Measurements from ENCODE around the gene FBXO41. TPM values are rescaled to one million over a fixed set of nuclear protein-coding genes. Genes with fewer than 3 reads are reported as not detected.

FBXO41 gene
- total and polyA plus RNA-seq, 9 donors, result 1.7 to 3.1 (median 2.9) TPM

GRCh38 chr2:73212098-73212447 lies 72.2 kb downstream of the FBXO41 start:
- intact Hi-C loops (cut with DNase I), result no loop called here
- Histone ChIP-seq H3K9me3 (no peaks in the 10 kb centered on the region), H3K27ac (no peak overlapping the region), H3K36me3 (no peaks in the 10 kb centered on the region), H3K27me3 (no peaks in the 10 kb centered on the region), H3K4me3 (no peak overlapping the region), H3K4me1 (ENCODE audit: insufficient read depth) (peaks cover 1% of the 10 kb centered on the region)
- DNase-seq, result no peak
- 72 to 74% (median 73%) methylated on average over 7 of the region's 7 CpGs for WGBS, 3 donors
- TF ChIP-seq CTCF (IDR thresholded peaks at IDR 0.05), result no peak
- no peak for TF ChIP-seq POLR2A (IDR thresholded peaks at IDR 0.05)
- TF ChIP-seq EP300 (IDR thresholded peaks at IDR 0.05), result no peak

GRCh38 chr2:73210696-73211095 lies 73.6 kb downstream of the FBXO41 start:
- WGBS, 3 donors, result 72 to 86% (median 77%) methylated on average over 6 of the region's 6 CpGs
- DNase-seq, result no peak
- intact Hi-C loops (cut with DNase I), result no loop called here

GRCh38 chr2:73210019-73210418 lies 74.3 kb downstream of the FBXO41 start:
- Histone ChIP-seq H3K27me3 (no peaks in the 10 kb centered on the region), H3K4me3 (no peak overlapping the region), H3K9me3 (no peaks in the 10 kb centered on the region), H3K27ac (no peak overlapping the region), H3K36me3 (no peaks in the 10 kb centered on the region), H3K4me1 (ENCODE audit: insufficient read depth) (peaks cover 1% of the 10 kb centered on the region)
- TF ChIP-seq POLR2A (IDR thresholded peaks at IDR 0.05), result no peak
- no peak for TF ChIP-seq EP300 (IDR thresholded peaks at IDR 0.05)
- no peak for TF ChIP-seq CTCF (IDR thresholded peaks at IDR 0.05)
- intact Hi-C loops (cut with DNase I), result no loop called here
- 70 to 72% (median 72%) methylated on average over 4 of the region's 4 CpGs for WGBS, 3 donors
- no peak for DNase-seq

More at GRCh38 chr2:73210696-73211095, 73.6 kb downstream of the FBXO41 start:
- Histone ChIP-seq H3K36me3 (no peaks in the 10 kb centered on the region), H3K4me3 (no peak overlapping the region), H3K9me3 (no peaks in the 10 kb centered on the region), H3K4me1 (ENCODE audit: insufficient read depth) (peaks cover 1% of the 10 kb centered on the region), H3K27me3 (no peaks in the 10 kb centered on the region), H3K27ac (no peak overlapping the region)
- TF ChIP-seq POLR2A (IDR thresholded peaks at IDR 0.05) (no peak), CTCF (IDR thresholded peaks at IDR 0.05) (no peak), EP300 (IDR thresholded peaks at IDR 0.05) (no peak)

DNA sequence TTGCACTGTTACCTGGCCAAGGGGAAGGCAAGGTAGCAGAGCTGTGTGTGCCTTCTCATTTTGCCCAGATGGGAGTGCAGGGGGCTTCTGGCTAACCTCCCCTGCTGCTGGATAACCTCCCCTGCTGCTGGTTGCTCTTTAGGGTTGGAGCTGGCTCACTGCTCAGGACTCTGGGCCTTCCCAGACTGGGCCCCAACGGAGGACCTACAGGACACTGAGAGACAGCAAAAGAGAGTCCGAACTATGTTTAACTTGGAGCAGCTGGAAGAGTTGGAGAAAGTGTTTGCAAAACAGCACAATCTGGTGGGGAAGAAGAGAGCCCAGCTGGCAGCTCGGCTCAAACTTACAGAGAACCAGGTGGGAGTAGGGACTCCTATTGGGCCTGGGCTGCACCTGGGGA lies 76.0 kb downstream of the FBXO41 start:
- no peak overlapping the region for H3K4me3 ChIP-seq
- no peak overlapping the region for H3K27ac ChIP-seq
- H3K27me3 ChIP-seq, result peaks cover 4% of the 10 kb centered on the region
- no peaks in the 10 kb centered on the region for H3K9me3 ChIP-seq
- DNase-seq, result no peak
- no peaks in the 10 kb centered on the region for H3K4me1 ChIP-seq (ENCODE audit: insufficient read depth)
- intact Hi-C loops (cut with DNase I), result no loop called here
- 34 to 39% (median 37%) methylated on average over 3 of the region's 3 CpGs for WGBS, 3 donors
- TF ChIP-seq POLR2A (IDR thresholded peaks at IDR 0.05) (no peak), CTCF (IDR thresholded peaks at IDR 0.05) (no peak), EP300 (IDR thresholded peaks at IDR 0.05) (no peak)
- H3K36me3 ChIP-seq, result no peaks in the 10 kb centered on the region

- Histone ChIP-seq H3K4me1 (ENCODE audit: insufficient read depth) (peaks cover 2% of the 10 kb centered on the region), H3K9me3 (no peaks in the 10 kb centered on the region), H3K4me3 (no peak overlapping the region), H3K27me3 (peaks cover 8% of the 10 kb centered on the region), H3K36me3 (no peaks in the 10 kb centered on the region), H3K27ac (no peak overlapping the region)
- DNase-seq, result no peak
- 81 to 88% (median 82%) methylated on average over 6 of the region's 6 CpGs for WGBS, 3 donors
- intact Hi-C loops (cut with DNase I), result no loop called here
- TF ChIP-seq CTCF (IDR thresholded peaks at IDR 0.05), result no peak
- no peak for TF ChIP-seq EP300 (IDR thresholded peaks at IDR 0.05)
- TF ChIP-seq POLR2A (IDR thresholded peaks at IDR 0.05), result no peak
Measured at GRCh38 chr2:73205611-73206010, 78.7 kb downstream of the FBXO41 start.
